ENCODE results near the gene GEMIN8.
A peak's percentile ranks its signal among the peaks of the same experiment; 100 is the strongest.

The GEMIN8 gene, protein sequence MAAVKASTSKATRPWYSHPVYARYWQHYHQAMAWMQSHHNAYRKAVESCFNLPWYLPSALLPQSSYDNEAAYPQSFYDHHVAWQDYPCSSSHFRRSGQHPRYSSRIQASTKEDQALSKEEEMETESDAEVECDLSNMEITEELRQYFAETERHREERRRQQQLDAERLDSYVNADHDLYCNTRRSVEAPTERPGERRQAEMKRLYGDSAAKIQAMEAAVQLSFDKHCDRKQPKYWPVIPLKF

DNA sequence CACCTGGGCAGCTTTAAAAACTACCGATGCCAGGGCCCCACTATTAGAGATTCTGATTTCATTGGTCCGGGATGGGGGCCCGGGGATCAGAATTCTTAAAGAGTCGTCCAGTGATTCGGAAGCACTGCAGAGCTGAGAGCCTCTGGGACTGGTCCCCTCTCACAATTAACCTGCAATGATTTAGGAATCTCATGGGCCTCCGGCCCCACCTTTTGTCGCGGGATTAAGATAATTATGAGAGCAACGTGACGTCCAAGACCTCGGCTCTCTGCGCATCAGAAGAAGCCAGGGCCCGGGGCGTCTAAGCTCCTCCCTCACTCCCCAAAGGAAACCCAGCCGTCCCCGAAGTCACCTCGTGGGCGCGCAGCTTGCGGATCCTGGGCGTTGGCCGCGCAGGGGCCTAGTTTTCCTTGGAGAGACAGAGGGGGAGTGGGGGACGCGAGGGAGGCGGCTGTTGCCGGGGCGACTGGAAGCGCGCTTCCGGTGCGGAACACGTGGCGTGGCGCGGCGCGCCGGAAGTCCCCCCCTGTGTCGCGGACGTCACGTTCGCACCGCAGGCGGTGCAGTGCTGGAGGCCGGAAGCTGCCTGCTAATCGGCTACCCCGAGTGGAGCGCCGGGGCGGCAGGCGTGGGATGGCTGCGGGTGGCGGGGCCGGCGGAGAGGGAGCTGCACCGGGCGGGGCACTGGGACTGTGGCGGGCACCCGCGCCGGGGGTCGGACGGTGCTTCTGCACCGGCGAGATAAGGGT, at the start of gene GEMIN8:
Gene GEMIN8, minus strand, starts transcription at position 468 of the 749 bp plus-strand sequence. CDS start 8,414 bp downstream, outside the sequence.
- peak; percentile 89 for DNase-seq (ENCODE audit: low spot score)

DNA sequence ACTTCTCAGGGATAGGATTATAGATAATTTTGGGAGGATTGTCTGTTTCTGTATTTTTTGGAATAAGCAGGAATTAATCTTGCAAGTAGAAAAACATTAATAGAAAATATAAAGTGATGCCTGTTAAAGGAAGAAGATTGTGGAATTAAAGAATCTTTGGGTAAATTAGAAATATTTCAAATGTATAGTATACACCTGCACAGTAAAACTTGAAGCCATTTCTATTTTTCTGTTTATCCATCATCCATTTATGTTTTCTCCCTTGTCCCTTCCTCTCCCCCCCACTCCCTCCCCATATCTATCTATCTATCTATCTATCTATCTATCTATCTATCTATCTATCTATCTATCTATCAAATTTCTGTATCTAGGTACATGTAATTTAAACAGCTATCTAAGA, 46.9 kb upstream of the GEMIN8 start:
- DNase-seq (ENCODE audit: low spot score) = no peak

DNA sequence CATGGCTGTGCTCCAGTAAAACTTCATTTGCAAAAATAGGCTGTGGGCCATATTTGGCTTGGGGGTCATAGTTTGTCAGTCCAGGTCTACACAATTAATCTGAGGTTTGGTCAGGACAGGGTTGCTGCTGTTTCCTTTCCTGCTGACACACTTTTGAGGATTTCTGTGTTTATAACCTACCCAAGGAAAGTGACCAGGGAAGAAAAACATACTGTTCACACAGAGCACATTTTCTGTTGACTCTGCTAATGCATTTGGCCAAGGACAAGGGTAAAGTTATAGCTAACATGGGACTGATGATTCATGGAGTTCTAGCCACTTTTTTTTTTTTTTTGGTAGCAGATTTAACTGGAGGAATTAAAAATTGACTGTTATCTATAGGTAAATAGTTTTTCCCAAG, 43.9 kb upstream of the GEMIN8 start:
- no peak for DNase-seq (ENCODE audit: low spot score)

DNA sequence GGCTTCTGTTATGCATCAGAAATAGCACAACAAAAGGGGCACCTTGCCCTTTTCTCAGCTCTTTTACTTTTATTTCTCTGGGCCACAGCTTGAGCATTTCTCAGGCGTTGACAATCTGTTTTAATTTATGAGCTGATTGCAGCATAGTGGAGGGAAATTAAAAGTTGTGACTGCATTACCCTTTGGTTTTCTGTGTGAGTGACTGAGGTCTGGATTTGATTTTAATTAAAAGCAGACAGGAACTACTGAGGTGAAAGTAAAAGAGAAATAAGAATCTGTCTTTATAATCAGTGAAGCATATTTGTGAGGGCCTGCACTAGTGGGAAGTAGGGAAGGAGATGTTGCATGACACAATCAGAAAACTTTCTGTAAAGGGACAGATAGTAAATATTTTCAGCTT, 43.4 kb upstream of the GEMIN8 start:
- DNase-seq (ENCODE audit: low spot score) = no peak

DNA sequence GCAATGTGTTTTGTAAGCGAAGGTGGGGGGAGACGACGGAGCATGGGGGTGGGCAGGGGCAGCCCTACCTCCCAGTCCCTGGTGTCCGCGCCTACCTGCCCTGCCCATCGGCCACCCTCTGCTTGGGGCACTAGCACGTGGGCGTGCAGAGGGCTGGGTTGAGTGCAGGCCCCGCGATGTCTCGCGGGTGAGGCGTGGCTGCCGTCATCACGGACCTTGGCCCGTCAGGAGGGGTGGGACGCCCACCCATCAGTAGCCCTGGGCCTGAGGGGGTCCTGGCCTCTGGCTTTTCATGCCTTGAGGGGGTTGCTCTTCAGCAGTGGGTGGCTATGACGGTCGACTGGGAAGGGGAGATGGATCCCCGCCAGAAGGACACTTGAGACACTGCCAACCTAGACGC, 36.1 kb upstream of the GEMIN8 start:
- no peak for DNase-seq (ENCODE audit: low spot score)

DNA sequence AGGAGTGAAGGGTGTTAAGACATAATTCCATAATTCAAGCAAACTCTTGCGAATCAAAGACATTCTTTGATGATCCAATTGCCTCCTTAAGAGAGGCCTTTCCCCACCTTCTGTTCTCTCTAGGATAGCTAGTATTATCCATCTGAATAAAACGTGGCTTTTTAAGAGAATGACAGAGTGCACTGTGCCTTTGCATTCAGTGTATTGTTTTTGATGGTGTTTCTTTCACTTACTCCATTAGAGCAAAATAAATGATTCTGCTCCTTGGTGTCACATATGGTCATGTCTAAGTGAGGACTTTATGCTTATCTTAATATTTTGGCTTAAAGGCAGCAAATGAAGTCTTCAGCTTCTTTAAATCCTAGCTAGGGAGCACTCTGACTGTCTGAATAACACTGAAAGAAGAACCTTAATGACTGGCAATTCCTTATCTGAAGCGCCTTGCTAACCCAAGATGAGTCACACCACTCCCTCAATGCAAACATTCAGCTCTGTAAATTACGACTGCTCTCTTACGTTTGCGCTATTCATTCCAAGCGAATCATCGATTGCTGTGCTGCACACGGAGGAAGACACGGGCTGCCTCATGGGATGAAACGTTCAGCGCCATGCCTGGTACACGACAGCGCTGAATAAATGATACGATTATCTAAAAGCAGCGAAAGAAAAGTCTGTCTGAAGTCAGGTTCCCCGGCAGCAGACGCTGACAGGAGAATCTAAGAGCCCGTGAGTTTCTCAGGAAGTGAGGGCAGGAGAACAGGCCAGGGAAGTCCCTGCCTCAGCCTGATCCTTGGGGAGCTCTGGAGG, 35.1 kb upstream of the GEMIN8 start:
- DNase-seq (ENCODE audit: low spot score) = no peak

DNA sequence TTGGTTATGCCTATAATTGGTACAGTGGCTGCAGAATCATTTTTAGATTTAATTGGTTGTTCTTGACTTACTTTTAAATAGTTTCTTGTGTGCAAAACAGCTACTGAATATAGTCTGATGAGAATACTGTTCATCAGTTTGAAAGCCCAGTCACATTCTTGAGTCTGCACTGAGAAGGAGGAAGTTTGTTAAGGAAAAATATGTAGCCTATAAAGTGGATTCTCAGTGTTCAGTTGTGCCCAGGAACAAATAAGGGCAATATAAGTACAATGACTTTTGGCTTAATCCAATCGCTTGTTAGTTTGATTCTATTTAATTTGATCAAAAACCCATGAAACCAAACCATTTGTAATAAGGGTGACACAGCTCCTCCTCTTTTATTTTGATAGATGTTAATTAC, 32.8 kb upstream of the GEMIN8 start:
- DNase-seq (ENCODE audit: low spot score) = no peak

DNA sequence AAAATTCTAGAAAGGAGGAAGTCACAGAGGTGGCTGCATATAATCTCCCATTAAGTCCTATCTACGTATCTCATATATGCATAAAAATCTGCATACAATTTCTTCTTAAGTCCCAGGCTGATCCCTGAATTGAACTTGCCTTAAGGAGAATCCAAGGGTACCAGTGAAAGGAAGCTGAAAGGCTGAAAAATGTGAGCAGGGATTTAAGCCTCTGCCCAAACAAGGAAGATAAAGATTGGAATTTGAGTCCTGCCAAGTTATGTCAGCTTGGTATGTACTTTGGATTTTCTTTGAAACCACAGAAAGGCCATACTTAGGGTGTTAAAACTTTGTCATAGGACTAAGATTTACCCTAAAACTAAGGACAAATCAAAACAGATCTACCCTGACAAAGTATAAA, 26.5 kb upstream of the GEMIN8 start:
- DNase-seq (ENCODE audit: low spot score) = peak; percentile 22

DNA sequence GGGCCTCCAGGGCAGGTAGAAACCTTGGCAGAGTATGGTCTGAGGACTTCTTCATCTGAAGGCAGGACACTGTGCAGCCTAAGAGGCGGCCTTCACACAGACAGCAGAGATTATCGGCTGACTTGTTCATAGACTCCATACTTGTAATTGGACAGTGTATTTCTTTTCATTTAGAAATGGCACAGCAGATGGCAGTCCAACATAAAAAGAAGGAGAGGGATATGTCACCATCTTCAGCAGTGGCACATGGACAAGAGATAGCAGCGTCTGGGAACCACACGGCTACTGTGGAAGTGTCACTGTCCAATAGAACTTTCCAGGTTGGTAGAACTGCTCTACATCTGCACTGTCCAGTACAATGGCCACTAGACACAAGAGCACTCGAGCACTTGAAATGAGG, 21.7 kb upstream of the GEMIN8 start:
- no peak for DNase-seq (ENCODE audit: low spot score)

DNA sequence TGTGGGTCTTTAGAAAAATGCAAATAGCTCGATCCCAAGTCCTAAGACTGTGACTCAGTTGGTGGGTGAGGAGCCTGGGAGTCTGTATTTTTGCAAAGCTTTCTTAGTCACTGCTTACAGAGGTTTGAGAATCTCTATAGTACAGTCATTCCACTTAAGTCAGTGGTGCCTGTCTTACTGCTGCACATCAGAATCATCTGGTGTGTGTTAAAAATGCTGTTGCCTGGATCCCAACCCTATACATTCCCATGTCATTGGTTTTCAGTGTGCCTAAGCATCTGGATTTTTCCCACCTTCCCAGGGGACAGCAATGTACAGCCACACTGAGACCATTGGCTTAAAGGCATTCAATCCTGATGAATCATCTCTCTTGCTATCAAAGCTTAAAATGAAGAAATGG, 21.0 kb upstream of the GEMIN8 start:
- DNase-seq (ENCODE audit: low spot score) = no peak

DNA sequence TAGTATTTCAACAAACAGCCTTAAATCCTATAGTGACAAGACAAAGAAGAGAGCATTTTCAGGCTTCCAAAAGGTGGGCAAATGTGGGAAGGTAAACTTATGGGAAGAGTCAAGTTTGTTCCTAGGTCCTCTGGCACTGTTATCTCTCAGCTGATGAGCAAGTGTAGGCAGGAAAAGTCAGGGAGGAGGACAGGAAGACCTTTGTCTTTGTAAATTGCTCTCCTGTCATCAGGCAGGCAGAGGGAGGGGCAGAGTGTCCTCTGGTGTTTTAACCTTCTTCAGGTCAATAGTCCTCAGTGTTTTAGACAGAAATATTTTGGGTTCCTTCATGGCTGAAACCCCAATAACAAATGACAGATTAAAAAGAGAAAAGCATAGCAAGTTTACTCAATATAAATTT, 13.5 kb upstream of the GEMIN8 start:
- DNase-seq (ENCODE audit: low spot score) = no peak

DNA sequence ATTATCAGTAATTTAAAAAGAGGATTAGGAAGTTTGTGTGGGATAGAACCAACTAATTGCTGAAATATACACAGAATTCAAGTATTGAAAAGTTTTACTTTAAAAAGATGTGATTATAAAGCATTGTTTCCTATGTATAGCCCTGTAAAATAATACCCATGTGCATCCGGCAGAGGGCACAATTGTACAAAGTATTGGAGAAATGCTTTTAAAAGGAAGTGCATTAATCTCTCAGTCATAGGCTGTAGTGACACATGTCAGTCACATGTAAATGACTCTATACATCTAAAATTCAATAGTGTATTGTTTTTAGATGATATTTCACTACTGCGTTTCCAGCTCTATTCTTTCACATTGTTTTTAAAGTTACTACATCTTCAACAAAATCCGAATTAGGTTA, 9.7 kb upstream of the GEMIN8 start:
- DNase-seq (ENCODE audit: low spot score) = peak; percentile 26

DNA sequence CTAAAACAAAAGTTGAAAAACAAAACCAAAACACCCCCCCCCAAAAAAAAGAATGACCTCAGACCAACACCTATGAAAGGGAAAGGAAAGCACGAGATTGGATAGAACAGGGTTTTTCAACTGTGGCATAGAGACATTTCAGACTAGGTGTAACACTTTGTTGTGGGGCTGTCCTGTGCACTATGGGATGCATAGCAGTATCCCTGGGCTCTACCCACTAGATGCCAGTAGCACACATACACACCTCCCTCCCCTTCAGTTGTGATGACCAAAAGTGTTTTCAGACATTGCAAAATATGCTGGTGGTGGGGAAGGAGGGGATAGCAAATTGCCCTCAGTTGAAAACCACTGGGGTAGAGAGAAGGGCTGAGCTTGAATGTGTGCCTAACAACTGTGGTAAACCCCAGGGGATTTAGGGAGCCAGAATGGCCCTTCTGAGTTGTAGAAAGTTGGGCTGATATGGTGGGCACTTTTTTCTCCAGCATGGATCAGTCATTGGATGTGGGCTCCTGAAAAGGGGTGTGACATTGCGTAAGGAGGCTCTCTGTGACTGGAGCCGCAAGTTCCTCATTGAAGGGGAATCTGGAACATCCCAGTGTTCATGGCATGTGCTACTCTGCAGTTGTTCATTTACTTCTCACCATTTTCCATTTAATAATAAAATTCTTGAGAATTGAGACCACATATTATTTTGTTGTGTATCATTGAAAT, 8.8 kb upstream of the GEMIN8 start:
- no peak for DNase-seq (ENCODE audit: low spot score)

DNA sequence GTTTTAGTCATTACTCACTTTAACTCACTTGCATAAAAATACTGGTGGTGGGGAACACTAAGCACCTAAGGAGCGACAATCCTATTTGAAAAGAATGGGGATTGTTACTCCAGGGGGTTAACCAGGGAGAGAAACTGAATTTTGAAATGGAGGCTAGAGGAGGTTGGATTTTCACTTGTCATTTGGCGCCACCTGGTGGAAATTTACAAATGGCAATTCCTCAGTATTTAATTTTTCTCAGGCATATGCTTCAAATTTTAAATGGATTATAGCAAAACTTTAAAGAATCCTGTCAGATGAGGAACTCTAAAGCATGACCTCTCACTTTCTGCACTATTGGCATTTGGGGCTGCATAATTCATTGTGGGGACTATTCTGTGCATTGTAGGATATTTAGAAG, 2.7 kb upstream of the GEMIN8 start:
- peak; percentile 42 for DNase-seq (ENCODE audit: low spot score)

DNA sequence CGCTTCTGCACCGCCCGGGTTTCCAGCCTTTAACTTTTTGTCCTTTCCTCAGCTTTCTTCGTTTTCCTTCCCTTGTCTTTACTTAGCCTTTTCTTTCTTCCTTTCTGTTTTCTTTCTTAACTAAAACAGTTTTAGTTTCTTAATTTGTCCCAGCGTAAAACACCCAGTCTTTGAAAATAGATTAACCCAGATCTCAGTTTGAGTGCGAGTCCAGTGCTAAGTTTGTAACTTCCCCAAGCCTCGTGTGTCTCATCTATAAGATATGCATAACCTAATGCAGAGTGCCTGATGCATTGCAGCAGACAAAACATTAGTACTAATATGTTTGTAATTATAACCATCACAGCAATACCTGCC, 460 bp upstream of the GEMIN8 start:
- DNase-seq (ENCODE audit: low spot score) = peak; percentile 29

DNA sequence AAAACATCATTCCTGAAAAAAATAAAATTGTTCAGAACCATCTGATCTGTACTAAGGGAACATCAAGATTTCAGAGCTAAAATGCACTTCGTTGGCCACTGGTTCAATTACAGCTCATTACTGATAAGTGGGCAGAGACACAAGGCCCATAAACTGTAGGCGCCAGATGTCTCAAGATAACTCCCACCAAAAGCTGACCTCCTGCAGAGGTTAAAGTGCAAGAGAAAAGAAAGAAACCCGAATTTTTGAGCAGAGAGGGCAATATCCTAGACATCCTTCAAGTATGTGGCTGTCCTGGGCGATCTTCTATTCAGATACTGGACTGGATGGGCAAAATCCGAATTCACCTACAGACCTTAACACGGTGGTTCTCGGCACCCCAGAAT, 660 bp downstream of the GEMIN8 start:
- DNase-seq (ENCODE audit: low spot score) = no peak

DNA sequence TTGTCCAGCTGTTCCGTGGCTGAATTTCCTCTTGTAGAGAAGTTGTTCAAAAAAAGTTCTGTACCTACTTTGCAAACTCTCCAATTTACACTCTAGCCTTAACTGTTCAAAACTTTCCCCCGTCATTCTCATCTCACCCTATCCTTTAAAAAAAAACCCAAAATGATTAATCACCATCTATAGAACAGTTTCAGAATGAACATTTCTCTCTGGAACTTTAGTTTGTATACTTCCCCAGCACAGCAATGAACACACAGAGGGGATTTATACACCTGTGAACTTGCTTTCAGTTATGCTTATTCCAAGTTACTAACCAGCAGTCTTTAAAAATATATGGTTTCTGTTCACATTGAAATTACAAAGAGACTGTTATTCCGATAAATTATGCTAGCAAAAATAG, 1.2 kb downstream of the GEMIN8 start:
- DNase-seq (ENCODE audit: low spot score) = no peak

DNA sequence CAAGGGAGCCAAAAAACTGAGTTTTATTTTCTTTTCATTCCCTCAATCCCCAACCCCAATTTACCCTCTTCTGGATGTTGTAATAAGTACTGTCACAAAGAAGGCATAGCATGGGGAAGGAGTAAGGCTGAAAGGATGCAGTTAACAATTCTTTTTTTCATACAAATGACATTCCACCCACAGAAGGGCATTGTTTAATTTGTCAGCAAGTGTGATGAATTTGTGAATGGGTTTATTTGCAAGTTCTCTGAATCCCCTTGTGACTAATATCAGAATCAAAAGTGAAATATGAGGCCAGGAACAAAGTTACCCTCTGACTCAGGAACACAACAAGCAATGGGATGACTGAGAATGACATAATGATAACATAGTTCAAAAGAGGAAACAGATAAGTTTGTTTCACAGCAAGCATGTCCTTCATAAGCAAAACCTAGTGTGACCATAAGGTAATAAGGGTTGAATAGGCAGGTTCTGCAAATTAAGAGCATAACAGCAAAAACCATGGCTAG, 2.1 kb downstream of the GEMIN8 start:
- no peak for DNase-seq (ENCODE audit: low spot score)

DNA sequence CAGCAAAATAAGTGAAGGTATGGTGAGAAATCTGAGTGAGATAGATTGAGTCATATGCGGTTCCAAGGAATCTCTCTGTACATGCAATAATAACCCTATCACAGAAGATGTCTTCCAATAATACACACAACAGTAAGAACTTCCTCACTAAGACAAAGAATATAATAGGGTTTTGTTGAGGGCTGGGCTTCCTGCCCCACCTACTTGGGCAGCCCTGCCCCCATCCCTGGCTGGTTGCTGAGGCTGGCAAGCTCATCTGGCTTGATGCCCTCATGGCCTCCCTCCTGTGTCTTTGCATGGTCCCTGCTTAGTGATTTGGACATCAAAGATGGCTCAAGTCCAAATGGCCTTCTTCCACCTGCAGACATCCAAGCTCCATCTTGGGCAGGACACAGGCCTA, 2.7 kb downstream of the GEMIN8 start:
- DNase-seq (ENCODE audit: low spot score) = no peak

DNA sequence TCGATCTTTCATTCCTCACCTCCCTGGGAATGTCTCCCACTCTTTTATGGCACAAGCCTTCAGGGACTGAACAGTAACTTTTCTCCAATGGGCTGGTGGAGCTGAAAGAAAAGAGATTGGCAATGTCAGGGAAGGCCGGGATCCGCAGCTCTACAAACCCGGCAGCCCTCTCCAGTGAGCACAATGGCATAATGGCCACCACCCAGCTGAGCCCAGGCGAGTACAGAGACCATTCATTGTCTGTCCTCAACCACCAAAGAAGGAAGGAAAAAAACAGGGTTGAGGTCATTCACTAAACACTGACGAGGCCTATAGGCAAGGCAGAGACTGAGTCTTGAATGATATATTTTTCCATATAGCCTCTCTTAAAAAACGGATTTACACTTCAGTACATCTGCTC, 3.6 kb downstream of the GEMIN8 start:
- no peak for DNase-seq (ENCODE audit: low spot score)

DNA sequence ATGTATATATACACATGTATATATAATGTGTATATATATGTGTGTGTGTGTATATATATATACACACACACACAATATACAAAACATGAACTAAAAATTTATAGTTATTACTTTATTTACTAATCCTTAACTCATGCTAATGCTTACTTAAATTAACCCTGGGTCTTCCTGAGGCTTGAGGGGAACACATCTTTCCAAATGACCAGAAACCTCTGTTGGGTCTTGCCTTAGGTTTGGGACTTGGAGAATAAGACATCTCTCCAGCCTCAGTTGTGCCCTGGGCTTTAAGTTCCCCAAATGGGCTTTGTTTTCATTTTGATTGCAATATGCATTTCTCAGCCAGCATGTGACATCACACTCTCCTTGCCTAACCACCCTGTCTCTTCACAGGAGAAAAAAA, 7.7 kb downstream of the GEMIN8 start:
- DNase-seq (ENCODE audit: low spot score) = no peak

DNA sequence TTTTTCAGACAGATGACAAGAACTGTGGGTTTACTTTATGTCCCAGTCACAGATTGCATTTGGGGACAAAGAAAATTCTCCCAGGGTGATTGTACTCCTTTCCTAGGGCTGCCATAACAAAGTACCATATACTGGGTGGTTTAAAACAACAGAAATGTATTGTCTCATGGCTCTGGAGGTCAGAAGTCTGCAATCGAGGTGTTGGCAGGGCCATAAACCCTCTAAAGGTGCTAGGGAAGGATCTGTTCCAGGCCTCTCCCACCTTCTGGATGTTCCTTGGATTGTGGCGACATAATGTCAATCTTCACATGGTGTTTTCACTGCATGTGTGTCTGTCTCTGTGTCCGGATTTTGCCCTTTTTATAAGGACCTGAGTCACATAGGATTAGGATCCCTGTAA, 12.3 kb downstream of the GEMIN8 start:
- DNase-seq (ENCODE audit: low spot score) = no peak
